Hematopoietic multipotent progenitor cell treated with erythropoietin and hydrocortisone succinate and interleukin-3 and kit ligand, for 15 days (in vitro differentiated cells): ENCODE results near the gene BLTP1.

Experiments
- DNase-seq: peaks from one replicate; pipeline ENCODE4 v3.0.0-alpha.2; 2015; ENCODE audit warnings: low spot score

BLTP1 gene

DNA sequence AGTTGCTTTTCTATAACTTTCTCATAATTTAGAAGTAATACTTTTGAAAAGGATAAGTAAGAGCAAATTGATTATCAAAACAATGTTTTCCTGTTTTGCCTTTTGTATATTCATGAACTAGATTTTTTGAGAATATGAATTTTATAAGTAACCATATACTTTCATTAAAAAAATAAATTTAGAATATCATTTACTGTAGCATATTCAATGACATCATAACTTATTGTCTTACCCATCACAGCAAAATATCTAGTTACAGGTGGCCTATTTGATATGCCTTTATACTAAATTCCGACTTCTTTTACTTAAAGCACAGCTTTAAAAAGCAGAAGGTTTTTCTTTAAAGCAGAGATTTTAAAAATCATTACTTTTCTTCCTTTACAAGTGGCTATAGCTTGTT, 20.1 kb downstream of the BLTP1 start:
- no peak for DNase-seq

DNA sequence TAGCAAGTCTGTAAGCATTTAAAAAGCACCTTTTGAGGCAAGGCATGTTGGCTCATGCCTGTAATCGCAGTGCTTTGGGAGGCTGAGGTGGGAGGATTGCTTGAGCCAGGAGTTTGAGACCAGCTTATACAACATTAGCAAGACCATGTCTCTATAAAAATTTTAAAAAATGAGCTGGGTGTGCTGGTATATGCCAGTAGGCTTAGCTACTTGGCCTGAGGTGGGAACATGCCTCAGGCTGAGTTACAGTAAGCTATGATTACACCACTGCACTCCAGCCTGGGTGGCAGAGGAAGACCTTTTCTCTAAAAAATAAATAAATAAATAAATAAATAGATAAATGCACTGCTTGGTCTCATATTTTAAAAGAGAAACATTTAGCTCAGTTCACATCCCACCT, 26.8 kb downstream of the BLTP1 start:
- DNase-seq = no peak

DNA sequence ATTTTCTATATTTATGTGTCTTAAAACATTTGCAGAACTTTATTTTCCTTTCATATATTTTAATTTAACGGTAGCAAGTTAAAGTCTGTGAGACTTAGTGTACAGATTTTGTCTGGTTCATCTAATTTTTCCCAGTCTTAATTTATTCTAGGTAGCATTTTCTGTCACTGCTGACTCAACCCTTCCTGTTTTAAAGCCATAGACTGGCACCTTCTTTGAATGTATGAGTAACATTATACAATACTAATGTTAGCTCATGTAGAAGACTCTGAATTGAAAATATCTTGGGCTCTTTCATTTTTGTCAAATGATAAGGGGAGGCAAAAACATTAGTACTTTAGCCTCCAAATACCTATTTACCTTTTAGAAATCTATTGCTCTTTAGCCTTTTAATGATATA, 43.6 kb downstream of the BLTP1 start:
- DNase-seq = no peak
